Measurements from ENCODE around the gene FANCE. TPM values are rescaled to one million over a fixed set of nuclear protein-coding genes. Genes with fewer than 3 reads are reported as not detected.
A peak's percentile ranks its signal among the peaks of the same experiment; 100 is the strongest.
"Not testable (repeated sequence)": the region's sequence is repeated elsewhere in the genome, so short reads cannot be mapped to it uniquely, and the experiment has no call there.

FANCE gene
- total and polyA plus RNA-seq, 2 donors: 5.0 to 7.0 TPM

GRCh38 chr6:35511562-35511941 lies 59.4 kb downstream of the FANCE start:
- no peaks in the 10 kb centered on the region for H3K4me1 ChIP-seq (ENCODE audit: insufficient read depth)
- DNase-seq (ENCODE audit: extremely low spot score): no peak
- 9% methylated on average over 32 of the region's 32 CpGs for WGBS
- no peaks in the 10 kb centered on the region for H3K36me3 ChIP-seq (ENCODE audit: insufficient read depth)
- no peak overlapping the region for H3K27ac ChIP-seq (ENCODE audit: low read depth)
- H3K4me3 ChIP-seq (ENCODE audit: low read depth, low read length): peak overlapping the region; percentile 31

GRCh38 chr6:35512006-35512405 lies 59.9 kb downstream of the FANCE start:
- H3K27ac ChIP-seq (ENCODE audit: low read depth): no peak overlapping the region
- WGBS: 7% methylated on average over 26 of the region's 26 CpGs
- DNase-seq (ENCODE audit: extremely low spot score): no peak
- no peaks in the 10 kb centered on the region for H3K4me1 ChIP-seq (ENCODE audit: insufficient read depth)
- peak overlapping the region; percentile 31 for H3K4me3 ChIP-seq (ENCODE audit: low read depth, low read length)
- no peaks in the 10 kb centered on the region for H3K36me3 ChIP-seq (ENCODE audit: insufficient read depth)

GRCh38 chr6:35512740-35513139 lies 60.6 kb downstream of the FANCE start, which contains the start of gene TULP1:
TULP1 (minus strand) TSS chr6:35512896; CDS start chr6:35512858, 38 bp downstream.
- no peak for DNase-seq (ENCODE audit: extremely low spot score)
- H3K4me3 ChIP-seq (ENCODE audit: low read depth, low read length): peak within 1 kb of the TSS; percentile 31
- 86% methylated on average over 10 of the region's 10 CpGs for WGBS

GRCh38 chr6:35514587-35514986 lies 62.4 kb downstream of the FANCE start:
- Histone ChIP-seq H3K4me1 (ENCODE audit: insufficient read depth) (no peaks in the 10 kb centered on the region), H3K27ac (ENCODE audit: low read depth) (no peak overlapping the region), H3K36me3 (ENCODE audit: insufficient read depth) (no peaks in the 10 kb centered on the region), H3K4me3 (ENCODE audit: low read depth, low read length) (no peak overlapping the region)
- no peak for DNase-seq (ENCODE audit: extremely low spot score)
- WGBS: 91% methylated on average over 4 of the region's 4 CpGs

More at GRCh38 chr6:35512740-35513139, 60.6 kb downstream of the FANCE start, which contains the start of gene TULP1:
- no peaks in the 10 kb centered on the region for H3K4me1 ChIP-seq (ENCODE audit: insufficient read depth)
- H3K36me3 ChIP-seq (ENCODE audit: insufficient read depth): no peaks in the 10 kb centered on the region
- H3K27ac ChIP-seq (ENCODE audit: low read depth): no peak within 1 kb of the TSS

GRCh38 chr6:35515939-35516338 lies 63.8 kb downstream of the FANCE start:
- not testable (repeated sequence) for H3K27ac ChIP-seq (ENCODE audit: low read depth); H3K36me3 ChIP-seq (ENCODE audit: insufficient read depth); H3K4me1 ChIP-seq (ENCODE audit: insufficient read depth); H3K4me3 ChIP-seq (ENCODE audit: low read depth, low read length); DNase-seq (ENCODE audit: extremely low spot score)
- WGBS: 81% methylated on average over 6 of the region's 6 CpGs

Small RNAs within 50 kb of the gene (small RNA-seq; reads per million reads assigned to genes)
- not detected for gene MIR7111

Other genes with a start within 250 kb of the FANCE start
- gene SCUBE3, start 238.4 kb upstream of the FANCE start, total RNA-seq: 3.9 TPM
- 8.4 TPM for gene SCUBE3, start 238.4 kb upstream of the FANCE start, polyA plus RNA-seq
- 14.5 TPM for gene ZNF76, start 192.6 kb upstream of the FANCE start, total RNA-seq
- 27.8 TPM for gene ZNF76, start 192.6 kb upstream of the FANCE start, polyA plus RNA-seq
- 7.2 TPM for gene DEF6, start 154.5 kb upstream of the FANCE start, total RNA-seq
- gene DEF6, start 154.5 kb upstream of the FANCE start, polyA plus RNA-seq: 7.8 TPM
- 5.8 TPM for gene PPARD, start 109.8 kb upstream of the FANCE start, total RNA-seq
- gene PPARD, start 109.8 kb upstream of the FANCE start, polyA plus RNA-seq: 30.1 TPM
- gene RPL10A, start 16.1 kb downstream of the FANCE start, total RNA-seq: 2,015 TPM
- 2,572 TPM for gene RPL10A, start 16.1 kb downstream of the FANCE start, polyA plus RNA-seq
- 14.0 TPM for gene TEAD3, start 44.7 kb downstream of the FANCE start, total RNA-seq
- gene TEAD3, start 44.7 kb downstream of the FANCE start, polyA plus RNA-seq: 126 TPM
- 1.3 TPM for gene TULP1, start 60.6 kb downstream of the FANCE start, total RNA-seq
- 0.34 TPM for gene TULP1, start 60.6 kb downstream of the FANCE start, polyA plus RNA-seq
- gene FKBP5, start 236.6 kb downstream of the FANCE start, total RNA-seq: 5.6 TPM
- 236 TPM for gene FKBP5, start 236.6 kb downstream of the FANCE start, polyA plus RNA-seq

Measured in urinary bladder (tissue), 4 donors.